ENCODE data around the gene LCT. TPM values are rescaled to one million over a fixed set of nuclear protein-coding genes. Genes with fewer than 3 reads are reported as not detected.

LCT gene
- total and polyA plus RNA-seq, 2 of the 4 experiments (the other 2 are of a cell fraction): under 0.01 TPM; not detected in 1

- Histone ChIP-seq H3K9ac (ENCODE audit: low read depth, low read length) (no peak overlapping the region), H3K9me1 (ENCODE audit: insufficient read depth, low read length) (peaks cover 3% of the 10 kb centered on the region; the same call in 1 of the 2 replicates), H2AK9ac (replicated peaks; ENCODE audit: low read depth, low read length, poor library complexity) (no peak overlapping the region), H4K91ac (ENCODE audit: insufficient read depth, low read depth, low read length) (no peak overlapping the region), H2BK120ac (ENCODE audit: low read depth, low read length) (no peak overlapping the region), H3K18ac (ENCODE audit: low read depth, low read length) (no peak overlapping the region), H3K4me3 (ENCODE audit: insufficient read depth, low read depth, low read length) (no peak overlapping the region), H3K36me3 (ENCODE audit: control insufficient read depth, insufficient read depth, low read length) (peaks cover 41% of the 10 kb centered on the region), H3K27me3 (ENCODE audit: control insufficient read depth, insufficient read depth, low read length) (no peaks in the 10 kb centered on the region), H2BK15ac (ENCODE audit: low read depth, low read length) (no peak overlapping the region), H4K20me1 (ENCODE audit: insufficient read depth, low read length) (peaks cover 3% of the 10 kb centered on the region; the same call in 1 of the 2 replicates), H4K5ac (ENCODE audit: low read depth, low read length) (no peak overlapping the region), H2AK5ac (ENCODE audit: low read depth, low read length) (no peak overlapping the region), H3K56ac (ENCODE audit: extremely low read depth, insufficient read depth, low read length) (no peak overlapping the region), H3K4ac (ENCODE audit: low read depth, low read length) (no peak overlapping the region), H3K4me2 (ENCODE audit: low read depth, low read length) (no peak overlapping the region), H3K23ac (ENCODE audit: low read depth, low read length) (no peak overlapping the region), H3K79me1 (ENCODE audit: low read depth in 1 of 2, low read length in 2 of 2) (peaks cover 8 to 17% of the 10 kb centered on the region in 2 experiments), H3K27ac (ENCODE audit: insufficient read depth, low read length) (no peak overlapping the region), H2BK5ac (ENCODE audit: low read depth, low read length, poor library complexity, severe bottlenecking) (no peak overlapping the region), H3K9me3 (ENCODE audit: control insufficient read depth, insufficient read depth, low read length) (peaks cover 2% of the 10 kb centered on the region; the same call in 1 of the 2 replicates), H2AFZ (replicated peaks; ENCODE audit: low read length, poor library complexity) (no peak overlapping the region), H3K14ac (replicated peaks; ENCODE audit: low read depth, low read length) (no peak overlapping the region), H3K4me1 (ENCODE audit: control insufficient read depth, insufficient read depth, low read length) (no peaks in the 10 kb centered on the region), H4K8ac (ENCODE audit: low read depth in 2 of 2, low read length in 2 of 2) (no peak overlapping the region), H2BK20ac (ENCODE audit: low read depth, low read length) (no peak overlapping the region)
- ChIA-PET CTCF (interaction anchor here (1.9 kb wide), 1 partner anchor 11 kb away, joined by 8 read pairs; no protein-coding TSS in a partner anchor), POLR2A (ENCODE audit: unreplicated experiment) (no interaction called here)
- TF ChIP-seq NFE2L2 (IDR thresholded peaks at IDR 0.05; ENCODE audit: low read depth, low read length) (no peak), BHLHE40 (IDR thresholded peaks at IDR 0.05; ENCODE audit: low read depth, low read length) (no peak), CTCF (conservative IDR thresholded peaks at IDR 0.05; ENCODE audit: low read depth, low read length) (no peak), CEBPB (IDR thresholded peaks at IDR 0.05; ENCODE audit: low read depth, low read length) (no peak), RAD21 (IDR thresholded peaks at IDR 0.05; ENCODE audit: low read length) (no peak), POLR2A (IDR thresholded peaks at IDR 0.05; ENCODE audit: low read depth, low read length) (no peak), RCOR1 (IDR thresholded peaks at IDR 0.05; ENCODE audit: insufficient replicate concordance, low read length) (no peak), SMC3 (IDR thresholded peaks at IDR 0.05; ENCODE audit: low read depth, low read length) (no peak), ELK1 (IDR thresholded peaks at IDR 0.05; ENCODE audit: borderline replicate concordance, low read depth, low read length) (no peak), RFX5 (IDR thresholded peaks at IDR 0.05; ENCODE audit: low read depth, low read length) (no peak), CHD1 (IDR thresholded peaks at IDR 0.05; ENCODE audit: low read depth, low read length) (no peak), MAFK (IDR thresholded peaks at IDR 0.05; ENCODE audit: low read depth, low read length) (no peak), USF2 (IDR thresholded peaks at IDR 0.05; ENCODE audit: low read depth, low read length) (no peak)
- intact Hi-C loops (cut with micrococcal nuclease) (no loop called here), in situ Hi-C loops (cut with MboI; ENCODE audit: low sequenced_read_pairs) (no loop called here), dilution Hi-C loops (cut with HindIII; ENCODE audit: low sequenced_read_pairs, unreplicated experiment) (no loop called here)
- no peak for DNase-seq
- BruUV-seq (replicated peaks): no TSS peak
- ATAC-seq (ENCODE audit: low read depth): no peak
- 100% methylated on average over 1 of the region's 2 CpGs; no CpG with 5 or more reads in 1 of the 2 experiments for WGBS, 2 experiments (ENCODE audit: extremely low coverage in 2 of 2, insufficient read length in 1 of 2)
These were observed 81.4 kb downstream of the LCT start for GRCh38 chr2:135755573-135755972.

All from IMR-90 (cell line).